ENCODE results near the gene HYAL3.
"Not testable (repeated sequence)": the region's sequence is repeated elsewhere in the genome, so short reads cannot be mapped to it uniquely, and the experiment has no call there.

Gene HYAL3

DNA sequence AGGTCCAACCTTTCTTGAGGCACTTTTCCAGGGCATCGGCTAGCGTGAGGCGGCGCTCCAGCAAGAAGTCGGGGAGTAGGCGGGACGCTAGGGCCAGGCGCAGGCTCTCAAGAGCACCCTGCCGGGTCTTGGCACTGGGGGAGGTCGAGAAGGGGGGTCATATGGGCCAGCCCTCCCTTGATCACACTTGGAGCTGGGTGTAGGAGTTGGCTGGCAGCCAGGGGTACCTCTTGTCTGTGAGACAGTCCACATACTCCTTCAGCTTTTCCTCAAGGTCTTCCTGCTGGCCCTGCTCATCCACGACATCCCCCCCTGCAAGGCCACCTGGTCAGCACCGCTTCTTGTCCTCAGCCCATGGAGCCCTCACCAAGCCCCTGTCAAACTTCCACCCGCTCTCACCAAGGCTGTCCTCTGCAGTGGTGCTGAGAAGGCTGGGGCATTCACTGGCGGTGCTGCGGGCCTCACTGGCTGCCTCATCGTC lies 9.0 kb downstream of the HYAL3 start:
- Histone ChIP-seq H3K27ac (no peak overlapping the region), H3K4me3 (no peak overlapping the region)
- TF ChIP-seq, protein P1, sequence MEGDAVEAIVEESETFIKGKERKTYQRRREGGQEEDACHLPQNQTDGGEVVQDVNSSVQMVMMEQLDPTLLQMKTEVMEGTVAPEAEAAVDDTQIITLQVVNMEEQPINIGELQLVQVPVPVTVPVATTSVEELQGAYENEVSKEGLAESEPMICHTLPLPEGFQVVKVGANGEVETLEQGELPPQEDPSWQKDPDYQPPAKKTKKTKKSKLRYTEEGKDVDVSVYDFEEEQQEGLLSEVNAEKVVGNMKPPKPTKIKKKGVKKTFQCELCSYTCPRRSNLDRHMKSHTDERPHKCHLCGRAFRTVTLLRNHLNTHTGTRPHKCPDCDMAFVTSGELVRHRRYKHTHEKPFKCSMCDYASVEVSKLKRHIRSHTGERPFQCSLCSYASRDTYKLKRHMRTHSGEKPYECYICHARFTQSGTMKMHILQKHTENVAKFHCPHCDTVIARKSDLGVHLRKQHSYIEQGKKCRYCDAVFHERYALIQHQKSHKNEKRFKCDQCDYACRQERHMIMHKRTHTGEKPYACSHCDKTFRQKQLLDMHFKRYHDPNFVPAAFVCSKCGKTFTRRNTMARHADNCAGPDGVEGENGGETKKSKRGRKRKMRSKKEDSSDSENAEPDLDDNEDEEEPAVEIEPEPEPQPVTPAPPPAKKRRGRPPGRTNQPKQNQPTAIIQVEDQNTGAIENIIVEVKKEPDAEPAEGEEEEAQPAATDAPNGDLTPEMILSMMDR (IDR thresholded peaks at IDR 0.05): no peak
- peak; percentile 75 for DNase-seq (ENCODE audit: low spot score)

DNA sequence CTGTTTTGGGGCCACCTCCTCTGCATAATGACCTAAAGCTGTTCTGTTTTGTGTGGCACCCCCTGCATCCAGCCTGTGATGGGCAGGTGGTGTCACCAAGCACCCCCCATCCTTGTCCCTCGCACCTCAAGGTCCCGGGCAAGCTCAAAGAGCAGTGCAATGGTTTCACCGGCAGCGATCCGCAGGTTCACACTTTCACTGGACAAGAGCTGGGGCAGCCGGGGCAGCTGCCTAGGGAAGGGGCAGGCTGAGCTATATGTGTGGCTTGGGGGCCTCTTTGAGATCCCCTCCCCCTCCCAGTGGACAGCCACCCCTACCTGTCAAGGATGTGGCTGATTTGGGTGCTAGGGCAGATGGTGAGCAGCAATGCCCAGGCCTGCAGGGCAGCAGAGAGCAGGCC lies 10.1 kb downstream of the HYAL3 start:
- peak; percentile 67 for DNase-seq (ENCODE audit: low spot score)
- no peak overlapping the region for H3K27ac ChIP-seq
- TF ChIP-seq, protein P1 (IDR thresholded peaks at IDR 0.05): no peak
- no peak overlapping the region for H3K4me3 ChIP-seq

DNA sequence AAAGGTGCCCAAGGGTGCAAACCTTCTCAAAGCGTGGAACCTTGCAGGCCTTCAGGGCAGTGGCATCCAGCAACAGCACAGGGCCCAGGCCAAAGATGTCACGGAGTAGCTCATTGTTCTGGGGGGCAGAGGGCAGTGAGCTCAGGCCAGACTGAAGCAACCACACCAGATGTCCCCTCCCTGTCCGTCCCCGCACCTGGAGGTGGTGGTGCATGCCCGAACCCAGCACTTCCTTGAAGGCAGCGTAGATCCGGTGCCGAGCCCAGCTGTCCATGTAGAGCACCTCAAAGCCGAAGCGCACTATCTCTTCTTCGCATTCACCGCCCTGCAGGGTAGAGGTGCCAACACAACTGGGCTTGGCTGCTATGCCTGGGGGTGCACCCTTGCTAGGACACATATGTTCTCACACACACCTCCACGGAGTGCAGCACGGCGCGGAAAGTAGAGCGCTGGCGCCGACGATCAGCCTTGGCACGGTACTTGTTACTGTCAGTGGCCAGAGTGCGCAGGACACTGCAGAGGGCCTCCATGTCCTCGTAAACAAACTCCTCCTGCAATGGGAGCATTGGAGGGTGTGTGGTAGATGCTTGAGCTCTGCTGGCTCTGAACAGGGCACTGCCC lies 10.7 kb downstream of the HYAL3 start:
- Histone ChIP-seq H3K27ac (no peak overlapping the region), H3K4me3 (no peak overlapping the region)
- TF ChIP-seq, protein P1 (IDR thresholded peaks at IDR 0.05): no peak
- DNase-seq (ENCODE audit: low spot score): peak; percentile 67

DNA sequence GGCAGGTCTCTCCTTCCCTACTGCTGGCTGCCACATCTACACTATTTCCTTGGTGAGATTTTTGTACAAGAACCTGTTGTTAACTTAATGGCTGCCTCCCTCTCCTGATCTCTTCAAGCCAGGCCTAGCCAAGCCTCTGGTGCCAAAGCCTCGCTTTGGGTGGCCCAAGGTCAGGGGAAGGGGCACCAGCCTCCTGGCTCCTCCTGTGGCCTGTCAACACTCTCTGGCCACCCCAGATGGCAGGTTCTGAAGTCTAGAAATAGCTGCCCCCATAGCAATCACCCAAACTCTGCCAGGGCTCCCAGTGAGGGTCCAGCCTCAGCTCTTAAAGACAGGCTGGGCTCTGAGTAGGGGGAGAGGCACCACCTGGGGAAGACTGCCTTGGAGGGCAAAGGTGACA lies 11.9 kb downstream of the HYAL3 start:
- no peak for DNase-seq (ENCODE audit: low spot score)
- TF ChIP-seq, protein P1 (IDR thresholded peaks at IDR 0.05): no peak
- no peak overlapping the region for H3K27ac ChIP-seq
- no peak overlapping the region for H3K4me3 ChIP-seq

DNA sequence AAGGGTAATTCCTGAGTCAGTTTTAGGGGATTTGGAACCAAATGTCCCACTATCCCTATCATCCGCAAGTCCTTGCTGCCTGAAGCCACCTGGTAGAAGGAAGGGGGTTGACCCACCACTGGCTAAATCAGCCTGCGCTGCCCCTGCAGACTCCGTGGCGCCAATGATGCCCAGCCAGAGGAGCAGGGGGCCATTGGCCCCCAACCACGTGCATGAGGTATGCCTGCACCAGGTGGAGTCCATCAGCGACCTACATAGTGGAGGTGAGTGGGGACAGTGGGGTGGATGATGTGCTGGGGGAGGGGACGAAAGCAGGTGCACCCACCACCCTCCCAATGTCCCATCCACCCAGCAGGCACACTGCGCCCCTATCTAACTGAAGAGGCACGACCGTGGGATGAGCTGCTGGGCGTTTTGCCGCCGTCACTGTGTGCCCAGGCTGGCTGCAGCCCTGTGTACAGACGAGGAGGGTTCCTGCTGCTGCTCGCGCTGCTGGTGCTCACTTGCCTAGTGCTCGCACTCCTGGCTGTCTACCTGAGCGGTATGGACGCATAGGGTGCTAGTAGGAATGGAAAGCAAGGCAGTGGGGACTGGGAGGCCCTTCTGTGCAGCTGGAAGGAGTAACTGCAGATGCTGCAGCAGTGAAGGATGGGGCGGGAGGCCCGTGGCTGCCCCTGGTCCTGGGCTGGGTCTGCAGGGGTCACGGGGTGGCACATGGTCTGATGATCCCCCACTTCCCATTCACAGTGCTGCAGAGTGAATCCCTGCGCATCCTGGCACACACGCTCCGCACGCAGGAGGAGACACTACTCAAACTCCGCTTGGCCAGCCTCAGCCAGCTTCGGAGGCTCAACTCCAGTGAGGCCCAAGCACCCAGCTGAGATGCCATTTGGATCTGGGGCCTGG lies 12.6 kb downstream of the HYAL3 start:
- DNase-seq (ENCODE audit: low spot score): no peak
- Histone ChIP-seq H3K4me3 (no peak overlapping the region), H3K27ac (no peak overlapping the region)
- TF ChIP-seq, protein P1 (IDR thresholded peaks at IDR 0.05): no peak

DNA sequence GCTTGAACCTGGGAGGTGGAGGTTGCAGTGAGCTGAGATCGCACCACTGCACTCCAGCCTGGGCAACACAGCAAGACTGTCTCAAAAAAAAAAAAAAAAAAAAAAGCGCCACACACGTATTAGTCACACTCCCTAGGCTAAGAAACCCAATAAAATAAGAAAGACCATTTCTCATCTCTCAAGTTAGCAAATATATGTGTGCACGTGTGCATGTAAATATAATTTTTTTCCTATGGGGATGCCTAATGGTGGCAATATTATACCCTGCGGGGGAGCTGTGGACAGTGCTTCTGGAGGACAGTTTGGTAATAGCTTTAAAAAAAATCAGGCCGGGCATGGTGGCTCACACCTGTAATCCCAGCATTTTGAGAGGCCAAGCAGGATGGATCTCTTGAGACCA lies 15.1 kb downstream of the HYAL3 start:
- not testable (repeated sequence) for H3K27ac ChIP-seq; DNase-seq (ENCODE audit: low spot score); H3K4me3 ChIP-seq

DNA sequence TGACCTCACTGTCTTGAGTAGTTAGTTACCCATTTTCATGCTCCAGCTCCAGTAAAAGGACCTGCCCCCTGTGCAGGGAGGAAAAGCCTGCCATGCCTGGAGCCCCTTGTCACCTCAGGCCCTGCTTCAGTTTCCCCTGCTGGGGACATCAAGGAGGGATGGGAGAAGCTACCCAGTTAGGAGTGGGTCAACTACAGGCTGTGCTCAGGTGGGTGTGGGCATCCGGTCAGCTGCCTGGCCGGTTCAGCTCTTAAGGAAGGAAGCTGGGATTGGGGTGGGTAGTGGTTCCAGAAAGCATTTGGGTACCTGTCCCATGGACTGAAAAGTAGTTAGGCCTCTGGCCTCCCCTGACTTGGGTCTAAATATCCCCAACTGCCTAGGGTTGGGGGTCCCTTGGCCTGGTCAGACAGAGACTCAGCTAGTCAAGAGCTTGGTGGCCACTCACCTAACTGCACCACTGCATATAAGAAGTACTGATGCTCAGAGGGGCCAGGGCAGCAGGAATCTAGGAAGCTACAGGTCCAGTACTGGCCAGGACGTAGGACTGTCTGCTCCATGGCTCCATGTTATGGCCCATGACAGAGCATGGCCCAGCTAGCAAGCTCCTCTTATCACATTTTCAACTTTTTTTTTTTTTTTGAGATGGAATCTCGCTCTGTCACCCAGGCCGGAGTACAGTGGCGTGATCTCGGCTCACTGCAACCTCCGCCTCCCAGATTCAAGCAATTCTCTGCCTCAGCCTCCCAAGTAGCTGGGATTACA lies 19.8 kb downstream of the HYAL3 start:
- TF ChIP-seq, protein P1 (IDR thresholded peaks at IDR 0.05): no peak
- Histone ChIP-seq H3K27ac (peak overlapping the region; percentile 56 to 71), H3K4me3 (no peak overlapping the region)
- no peak for DNase-seq (ENCODE audit: low spot score)
